Measurements from ENCODE around the gene PHACTR3. TPM values are rescaled to one million over a fixed set of nuclear protein-coding genes. Genes with fewer than 3 reads are reported as not detected.

PHACTR3 gene
- total RNA-seq, 1 donor from 2014 or later = 1.4 TPM

GRCh38 chr20:59857966-59858365 lies 253.6 kb downstream of the PHACTR3 start:
- Histone ChIP-seq H3K36me3 (no peaks in the 10 kb centered on the region), H2AFZ (replicated peaks) (no peak overlapping the region), H3K9ac (no peak overlapping the region), H3F3A (ENCODE audit: low read depth) (no peaks in the 10 kb centered on the region), H3K79me2 (ENCODE audit: low read depth) (no peaks in the 10 kb centered on the region), H3K27ac (no peak overlapping the region), H3K9me3 (ENCODE audit: low read depth) (no peaks in the 10 kb centered on the region), H3K27me3 (peaks cover 40% of the 10 kb centered on the region), H3K4me1 (no peaks in the 10 kb centered on the region), H3K4me2 (no peak overlapping the region), H3K4me3 (no peak overlapping the region), H4K20me1 (ENCODE audit: low read depth) (no peaks in the 10 kb centered on the region)
- no peak overlapping the region for H3K27ac Mint-ChIP-seq
- TF ChIP-seq CTCF (IDR thresholded peaks at IDR 0.05) = no peak
- TF ChIP-seq EZH2 (IDR thresholded peaks at IDR 0.05) = no peak
- no peak for TF ChIP-seq EZH2phosphoT487 (IDR thresholded peaks at IDR 0.05)
- H3K36me3 Mint-ChIP-seq = no peaks in the 10 kb centered on the region
- no peaks in the 10 kb centered on the region for H3K4me1 Mint-ChIP-seq
- peaks cover 5% of the 10 kb centered on the region for H3K27me3 Mint-ChIP-seq (ENCODE audit: insufficient read depth, low read depth)
- H3K4me3 Mint-ChIP-seq = no peak overlapping the region
- H3K9me3 Mint-ChIP-seq = peaks cover 6% of the 10 kb centered on the region
- no peak for DNase-seq (ENCODE audit: low spot score)

- Mint-ChIP-seq H3K9me3 (peaks cover 6% of the 10 kb centered on the region), H3K27ac (no peak overlapping the region), H3K36me3 (no peaks in the 10 kb centered on the region), H3K4me3 (no peak overlapping the region), H3K27me3 (ENCODE audit: insufficient read depth, low read depth) (peaks cover 5% of the 10 kb centered on the region), H3K4me1 (no peaks in the 10 kb centered on the region)
- no peaks in the 10 kb centered on the region for H3K9me3 ChIP-seq (ENCODE audit: low read depth)
- H3K4me1 ChIP-seq = no peaks in the 10 kb centered on the region
- H3K27me3 ChIP-seq = peaks cover 45% of the 10 kb centered on the region
- no peak for TF ChIP-seq EZH2 (IDR thresholded peaks at IDR 0.05)
- no peak for TF ChIP-seq EZH2phosphoT487 (IDR thresholded peaks at IDR 0.05)
- no peak for TF ChIP-seq CTCF (IDR thresholded peaks at IDR 0.05)
- H3K4me3 ChIP-seq = no peak overlapping the region
- no peaks in the 10 kb centered on the region for H4K20me1 ChIP-seq (ENCODE audit: low read depth)
- H3K27ac ChIP-seq = no peak overlapping the region
- no peak overlapping the region for H2AFZ ChIP-seq (replicated peaks)
- DNase-seq (ENCODE audit: low spot score) = no peak
- H3F3A ChIP-seq (ENCODE audit: low read depth) = no peaks in the 10 kb centered on the region
- no peak overlapping the region for H3K9ac ChIP-seq
- H3K4me2 ChIP-seq = no peak overlapping the region
- no peaks in the 10 kb centered on the region for H3K79me2 ChIP-seq (ENCODE audit: low read depth)
- H3K36me3 ChIP-seq = no peaks in the 10 kb centered on the region
Observed at GRCh38 chr20:59858425-59858824, 254.1 kb downstream of the PHACTR3 start.

GRCh38 chr20:59861401-59861800 lies 257.1 kb downstream of the PHACTR3 start:
- H3K27me3 Mint-ChIP-seq (ENCODE audit: insufficient read depth, low read depth) = peaks cover 3% of the 10 kb centered on the region
- Histone ChIP-seq H3K9me3 (ENCODE audit: low read depth) (no peaks in the 10 kb centered on the region), H3K4me3 (no peak overlapping the region), H3K79me2 (ENCODE audit: low read depth) (no peaks in the 10 kb centered on the region), H3K27ac (no peak overlapping the region), H3K36me3 (no peaks in the 10 kb centered on the region), H3K4me2 (no peak overlapping the region), H3K4me1 (no peaks in the 10 kb centered on the region), H2AFZ (replicated peaks) (no peak overlapping the region), H3K9ac (no peak overlapping the region), H3F3A (ENCODE audit: low read depth) (no peaks in the 10 kb centered on the region), H3K27me3 (peaks cover 70% of the 10 kb centered on the region), H4K20me1 (ENCODE audit: low read depth) (no peaks in the 10 kb centered on the region)
- H3K36me3 Mint-ChIP-seq = no peaks in the 10 kb centered on the region
- no peak for DNase-seq (ENCODE audit: low spot score)
- peaks cover 6% of the 10 kb centered on the region for H3K4me1 Mint-ChIP-seq
- no peak overlapping the region for H3K4me3 Mint-ChIP-seq
- peaks cover 3% of the 10 kb centered on the region for H3K9me3 Mint-ChIP-seq
- H3K27ac Mint-ChIP-seq = no peak overlapping the region
- TF ChIP-seq EZH2phosphoT487 (IDR thresholded peaks at IDR 0.05) = no peak
- TF ChIP-seq EZH2 (IDR thresholded peaks at IDR 0.05) = no peak
- TF ChIP-seq CTCF (IDR thresholded peaks at IDR 0.05) = no peak

Data from neural progenitor cell (in vitro differentiated cells).